Measurements from ENCODE around the gene MORN5.

MORN5 gene

DNA sequence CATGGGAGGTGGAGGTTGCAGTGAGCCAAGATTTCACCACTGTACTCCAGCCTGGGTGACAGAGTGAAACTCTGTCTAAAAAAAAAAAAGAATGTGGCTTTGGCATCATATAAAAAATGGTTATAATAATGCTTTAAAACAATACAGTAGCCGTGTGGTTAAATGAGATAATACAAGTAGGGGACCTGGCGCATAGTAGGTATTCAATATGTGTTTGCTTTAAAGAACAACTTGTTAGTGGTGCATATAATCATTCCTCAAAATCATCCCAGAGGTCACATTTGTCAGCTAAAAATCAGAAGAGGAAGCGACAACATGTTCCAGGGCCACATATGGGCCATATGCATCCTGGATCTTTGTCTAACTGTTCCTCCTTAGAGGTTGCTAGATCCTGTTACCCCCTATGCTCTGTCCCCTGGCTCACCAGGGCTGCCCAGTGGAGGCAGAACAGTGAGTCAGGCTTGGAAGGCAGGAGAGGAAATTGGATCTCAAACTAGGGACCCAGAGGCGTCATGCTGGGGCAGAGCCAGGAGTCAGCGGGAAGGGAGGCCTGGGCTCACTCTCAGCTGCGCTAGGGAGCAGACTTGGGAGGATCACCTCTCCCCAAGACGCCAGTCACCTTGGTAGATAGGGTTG, 41.4 kb downstream of the MORN5 start:
- DNase-seq (ENCODE audit: insufficient read length, low spot score), result no peak

GRCh38 chr9:122201641-122202040, 41.9 kb downstream of the MORN5 start:
- FAIRE-seq (no peak), DNase-seq (ENCODE audit: insufficient read length, low spot score) (no peak)
- TF ChIP-seq, protein P1, sequence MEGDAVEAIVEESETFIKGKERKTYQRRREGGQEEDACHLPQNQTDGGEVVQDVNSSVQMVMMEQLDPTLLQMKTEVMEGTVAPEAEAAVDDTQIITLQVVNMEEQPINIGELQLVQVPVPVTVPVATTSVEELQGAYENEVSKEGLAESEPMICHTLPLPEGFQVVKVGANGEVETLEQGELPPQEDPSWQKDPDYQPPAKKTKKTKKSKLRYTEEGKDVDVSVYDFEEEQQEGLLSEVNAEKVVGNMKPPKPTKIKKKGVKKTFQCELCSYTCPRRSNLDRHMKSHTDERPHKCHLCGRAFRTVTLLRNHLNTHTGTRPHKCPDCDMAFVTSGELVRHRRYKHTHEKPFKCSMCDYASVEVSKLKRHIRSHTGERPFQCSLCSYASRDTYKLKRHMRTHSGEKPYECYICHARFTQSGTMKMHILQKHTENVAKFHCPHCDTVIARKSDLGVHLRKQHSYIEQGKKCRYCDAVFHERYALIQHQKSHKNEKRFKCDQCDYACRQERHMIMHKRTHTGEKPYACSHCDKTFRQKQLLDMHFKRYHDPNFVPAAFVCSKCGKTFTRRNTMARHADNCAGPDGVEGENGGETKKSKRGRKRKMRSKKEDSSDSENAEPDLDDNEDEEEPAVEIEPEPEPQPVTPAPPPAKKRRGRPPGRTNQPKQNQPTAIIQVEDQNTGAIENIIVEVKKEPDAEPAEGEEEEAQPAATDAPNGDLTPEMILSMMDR (IDR thresholded peaks at IDR 0.05; ENCODE audit: insufficient read depth, missing control alignments), result no peak

More for the DNA sequence above, 41.4 kb downstream of the MORN5 start:
- FAIRE-seq, result no peak
- TF ChIP-seq, protein P1 (IDR thresholded peaks at IDR 0.05; ENCODE audit: insufficient read depth, missing control alignments), result no peak

DNA sequence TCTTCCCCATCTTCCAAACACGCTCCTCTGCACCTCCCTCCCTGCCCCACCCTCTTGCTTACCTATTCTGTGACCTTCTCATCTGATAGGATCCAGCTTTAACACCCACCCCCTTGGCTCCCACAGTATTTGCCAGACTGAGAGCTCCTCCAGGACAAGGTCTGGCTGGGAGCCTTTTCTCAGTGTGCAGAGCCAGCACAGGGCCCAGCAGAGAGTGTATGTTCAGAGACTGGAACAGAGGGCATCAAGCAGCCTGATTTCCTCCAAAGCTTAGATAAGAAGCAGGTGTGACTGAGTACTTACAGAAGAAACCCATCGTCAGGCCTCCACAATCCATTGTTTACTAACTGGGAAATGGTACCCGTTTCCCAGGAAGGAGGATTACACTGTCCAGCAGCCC, 42.4 kb downstream of the MORN5 start:
- FAIRE-seq, result no peak
- no peak for DNase-seq (ENCODE audit: insufficient read length, low spot score)
- TF ChIP-seq, protein P1 (IDR thresholded peaks at IDR 0.05; ENCODE audit: insufficient read depth, missing control alignments), result no peak

DNA sequence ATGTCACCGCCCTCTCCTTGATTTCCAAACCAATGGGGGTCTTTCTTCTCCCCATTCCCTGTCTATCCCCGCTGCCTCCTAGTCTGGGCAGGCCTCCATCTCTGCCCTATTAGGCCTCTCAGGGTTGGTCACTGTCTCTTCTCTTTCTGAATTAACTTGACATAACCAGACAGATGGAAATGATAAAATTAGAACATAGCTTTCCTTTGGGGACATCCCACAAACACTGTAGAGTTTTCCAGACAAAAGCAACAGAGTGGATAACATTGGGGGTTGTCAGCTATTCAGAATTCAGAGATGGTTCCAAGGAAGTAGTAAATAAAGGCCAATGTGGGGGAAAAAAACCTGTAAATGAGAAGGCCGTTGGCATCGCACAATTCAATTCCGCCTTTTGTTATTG, 44.3 kb downstream of the MORN5 start:
- FAIRE-seq (no peak), DNase-seq (ENCODE audit: insufficient read length, low spot score) (no peak)
- TF ChIP-seq, protein P1 (IDR thresholded peaks at IDR 0.05; ENCODE audit: insufficient read depth, missing control alignments), result no peak

- FAIRE-seq (no peak), DNase-seq (ENCODE audit: insufficient read length, low spot score) (no peak)
- TF ChIP-seq, protein P1 (IDR thresholded peaks at IDR 0.05; ENCODE audit: insufficient read depth, missing control alignments), result no peak
Observed at GRCh38 chr9:122204491-122204890, 44.8 kb downstream of the MORN5 start.

DNA sequence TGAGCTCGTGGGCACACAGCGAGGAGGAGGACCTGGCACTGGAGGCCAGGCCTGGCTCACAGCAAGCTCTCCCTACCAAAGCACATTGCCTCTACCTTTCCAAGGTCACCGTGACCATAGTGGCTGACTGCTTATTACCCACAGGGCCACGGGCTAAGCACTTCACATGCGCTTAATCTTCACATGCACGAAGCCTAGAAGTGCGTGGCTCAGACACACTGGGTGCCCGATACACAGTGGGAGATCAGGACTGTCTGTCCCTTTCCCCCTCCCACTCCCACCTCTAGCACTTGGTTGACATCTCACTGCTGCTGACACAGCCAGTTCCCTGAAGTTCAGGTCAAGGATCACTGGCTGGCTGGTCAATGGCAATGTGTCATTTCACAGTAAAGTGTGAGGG, 45.5 kb downstream of the MORN5 start:
- TF ChIP-seq, protein P1 (IDR thresholded peaks at IDR 0.05; ENCODE audit: insufficient read depth, missing control alignments), result no peak
- no peak for DNase-seq (ENCODE audit: insufficient read length, low spot score)
- FAIRE-seq, result no peak

Data from D721Med (cell line).